Activated CD8-positive, alpha-beta memory T cell treated with anti-CD3 and anti-CD28 coated beads, Interleukin-2, amount 10 ng/mL, durations not matched to agents 7 days and 5 days (primary cell): ENCODE results near the gene PADI1. TPM values are rescaled to one million over a fixed set of nuclear protein-coding genes. Genes with fewer than 3 reads are reported as not detected.
"Not testable (repeated sequence)": the region's sequence is repeated elsewhere in the genome, so short reads cannot be mapped to it uniquely, and the experiment has no call there.

Source experiments
- ATAC-seq: fragments of 150-1000 bp; cut with Tn5 transposase; one replicate; pipeline ENCODE4 v1.10.0; 2021; ENCODE audit warnings: moderate library complexity
- CTCF ChIA-PET: fragments of 350-600 bp; sonication (Branson Sonifier 250); formaldehyde crosslinking; loops from one replicate; lab custom pipeline; 2021; ENCODE audit warnings: antibody characterized with exemption; lab: Charles Lee
- DNase-seq: peaks from one replicate; pipeline ENCODE4 v3.0.0-alpha.2; 2020
- H3K27ac Mint-ChIP-seq: one replicate; pipeline ENCODE4 v1.8.0; 2021; ENCODE audit warnings: mild to moderate bottlenecking, mixed read lengths
- H3K27me3 Mint-ChIP-seq: one replicate; pipeline ENCODE4 v1.8.0; 2021; ENCODE audit warnings: mixed read lengths
- H3K36me3 Mint-ChIP-seq: one replicate; pipeline ENCODE4 v1.8.0; 2021; ENCODE audit warnings: mild to moderate bottlenecking, mixed read lengths
- H3K4me1 Mint-ChIP-seq: one replicate; pipeline ENCODE4 v1.8.0; 2021; ENCODE audit warnings: mixed read lengths
- H3K4me3 Mint-ChIP-seq: one replicate; pipeline ENCODE4 v1.8.0; 2021; ENCODE audit warnings: mild to moderate bottlenecking, moderate library complexity, mixed read lengths
- H3K9me3 Mint-ChIP-seq: one replicate; pipeline ENCODE4 v1.8.0; 2022; ENCODE audit warnings: low read depth, mixed read lengths
- total RNA-seq, 2 experiments: library from RNA; stranded (reverse); gene quantifications; one replicate each; pipeline ENCODE4 v1.2.3, GENCODE V29; 2021

Gene PADI1
- total RNA-seq, 2 experiments from 2014 or later = not detected

DNA sequence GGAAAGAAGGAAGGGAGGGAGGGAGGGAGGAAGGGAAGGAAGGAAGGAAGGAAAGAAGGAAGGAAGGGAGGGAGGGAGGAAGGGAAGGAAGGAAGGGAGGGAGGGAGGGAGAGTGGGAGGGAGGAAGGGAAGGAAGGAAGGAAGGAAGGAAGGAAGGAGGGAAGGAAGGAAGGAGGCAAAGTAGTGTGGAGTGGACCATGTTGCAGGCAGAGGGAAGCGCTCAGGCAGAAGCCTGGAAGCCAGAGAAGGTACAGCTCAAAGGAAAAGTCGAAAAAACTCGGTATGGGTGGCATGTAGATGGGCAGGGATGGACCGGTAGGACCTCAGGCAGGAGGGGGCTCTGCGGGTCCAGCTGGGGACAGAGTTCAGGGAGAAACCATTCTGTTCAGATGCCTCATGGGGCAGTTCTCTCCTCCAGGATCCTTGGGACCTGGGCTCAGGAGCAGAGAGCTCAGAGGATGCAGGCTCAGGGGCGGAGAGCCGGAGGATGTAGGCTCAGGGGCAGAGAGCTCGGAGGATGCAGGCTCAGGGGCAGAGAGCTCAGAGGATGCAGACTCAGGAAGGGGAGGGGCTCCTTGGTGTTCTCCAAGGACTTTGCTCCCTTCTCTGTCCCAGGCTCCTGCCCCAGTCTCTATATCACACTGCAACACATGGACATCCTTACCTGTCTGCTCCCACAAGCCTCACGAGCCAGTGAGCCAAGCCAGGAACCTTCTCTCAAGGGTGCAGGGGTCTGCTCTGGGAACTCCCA lies 30.4 kb downstream of the PADI1 start:
- CTCF ChIA-PET = interaction anchor here (1.0 to 9.5 kb wide), 3 partner anchors 99 to 275 kb away, joined by 3 to 157 read pairs (median 3); no protein-coding TSS in a partner anchor
- ATAC-seq (no peak), DNase-seq (no peak)
- H3K4me3 Mint-ChIP-seq = no peak overlapping the region
- peaks cover 17% of the 10 kb centered on the region for H3K27me3 Mint-ChIP-seq
- no peaks in the 10 kb centered on the region for H3K36me3 Mint-ChIP-seq
- no peak overlapping the region for H3K27ac Mint-ChIP-seq
- peaks cover 4% of the 10 kb centered on the region for H3K4me1 Mint-ChIP-seq
- no peaks in the 10 kb centered on the region for H3K9me3 Mint-ChIP-seq

DNA sequence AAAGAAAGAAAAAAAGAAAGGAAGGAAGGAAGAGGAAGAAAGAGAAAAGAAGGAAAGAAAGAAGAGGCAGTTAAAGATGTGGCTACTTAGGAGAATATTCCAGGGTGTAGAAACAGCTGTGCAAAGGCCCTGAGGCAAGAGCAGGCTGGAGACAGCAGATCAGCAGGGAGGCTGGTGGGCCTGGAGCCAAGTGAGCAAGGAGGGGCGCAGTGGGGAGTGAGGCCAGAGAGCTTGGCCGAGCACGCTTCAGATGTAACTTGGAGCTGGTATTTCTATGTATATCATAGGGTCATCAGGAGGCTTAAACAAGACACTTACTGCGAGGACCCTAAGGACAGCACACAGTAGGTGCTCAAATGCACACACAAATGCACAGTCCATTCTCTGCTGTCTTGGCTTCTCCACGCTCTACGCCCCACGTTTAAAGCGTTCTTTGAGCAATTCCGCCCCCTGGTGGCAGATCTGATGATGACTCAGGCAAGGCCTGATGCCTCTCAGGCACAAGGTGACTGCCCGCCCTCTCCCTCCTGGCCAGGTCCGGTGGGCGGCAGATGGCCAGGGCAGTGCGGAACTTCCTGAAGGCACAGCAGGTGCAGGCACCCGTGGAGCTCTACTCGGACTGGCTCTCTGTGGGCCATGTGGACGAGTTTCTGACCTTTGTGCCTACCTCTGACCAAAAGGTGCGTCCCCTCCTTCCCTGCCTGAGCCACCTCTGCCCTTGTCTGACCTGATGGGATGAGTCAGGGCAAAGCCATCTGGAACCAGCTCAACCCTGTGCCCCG lies 32.0 kb downstream of the PADI1 start:
- Mint-ChIP-seq H3K4me1 (peaks cover 4% of the 10 kb centered on the region), H3K4me3 (no peak overlapping the region), H3K9me3 (no peaks in the 10 kb centered on the region), H3K27ac (no peak overlapping the region), H3K27me3 (peaks cover 17% of the 10 kb centered on the region), H3K36me3 (no peaks in the 10 kb centered on the region)
- ATAC-seq (peak; percentile 91), DNase-seq (peak; percentile 89)
- CTCF ChIA-PET = interaction anchor here (0.7 to 9.5 kb wide), 17 partner anchors 8 to 162 kb away, joined by 3 to 157 read pairs (median 4); partner anchors contain the start of gene PADI2

DNA sequence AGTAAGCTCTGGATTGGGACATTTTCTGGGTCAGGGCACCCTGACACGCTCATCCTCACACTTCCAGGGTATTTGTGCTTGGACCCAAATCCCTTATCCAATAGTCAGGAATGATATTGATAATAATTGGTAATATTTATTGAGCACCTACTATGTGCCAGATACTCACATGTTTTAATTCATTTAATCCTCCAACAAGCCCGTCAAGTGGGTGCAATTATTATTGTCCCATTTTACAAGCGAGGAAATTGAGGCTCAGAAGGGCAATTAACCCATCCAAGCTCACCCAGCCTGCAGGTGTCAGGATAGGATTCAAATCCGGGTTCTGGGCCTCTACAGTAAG lies 32.6 kb downstream of the PADI1 start:
- DNase-seq (no peak), ATAC-seq (no peak)

DNA sequence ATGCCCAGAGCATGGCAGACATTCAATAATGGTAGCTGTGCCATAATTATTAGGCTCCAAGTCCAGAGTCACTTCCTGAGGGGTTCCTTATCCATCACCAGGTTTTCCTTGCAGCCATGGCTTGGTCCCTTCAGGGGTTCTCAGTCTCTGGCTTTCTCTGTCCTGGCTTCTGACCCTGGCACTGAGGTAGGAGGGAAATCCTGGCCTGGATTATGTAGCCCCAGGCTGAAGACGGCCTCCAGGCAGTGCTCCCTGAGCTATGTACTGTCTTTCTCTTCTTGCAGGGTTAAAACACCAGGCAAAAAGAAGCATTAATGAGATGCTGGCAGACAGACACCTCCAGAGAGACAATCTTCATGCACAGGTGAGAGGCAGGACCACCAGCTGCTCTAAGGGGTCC lies 34.5 kb downstream of the PADI1 start:
- DNase-seq (no peak), ATAC-seq (peak; percentile 40)
- Mint-ChIP-seq H3K27me3 (peaks cover 11% of the 10 kb centered on the region), H3K4me1 (no peaks in the 10 kb centered on the region), H3K27ac (no peak overlapping the region), H3K36me3 (no peaks in the 10 kb centered on the region), H3K4me3 (no peak overlapping the region), H3K9me3 (no peaks in the 10 kb centered on the region)
- CTCF ChIA-PET = interaction anchor here (9.5 kb wide), 1 partner anchor 113 kb away, joined by 157 read pairs; no protein-coding TSS in a partner anchor

More for the DNA sequence above, 32.6 kb downstream of the PADI1 start:
- Mint-ChIP-seq H3K4me1 (peaks cover 4% of the 10 kb centered on the region), H3K27ac (no peak overlapping the region), H3K36me3 (no peaks in the 10 kb centered on the region), H3K9me3 (no peaks in the 10 kb centered on the region), H3K4me3 (no peak overlapping the region), H3K27me3 (peaks cover 12% of the 10 kb centered on the region)
- CTCF ChIA-PET = interaction anchor here (1.2 to 9.5 kb wide), 8 partner anchors 8 to 162 kb away, joined by 3 to 157 read pairs (median 6); no protein-coding TSS in a partner anchor

DNA sequence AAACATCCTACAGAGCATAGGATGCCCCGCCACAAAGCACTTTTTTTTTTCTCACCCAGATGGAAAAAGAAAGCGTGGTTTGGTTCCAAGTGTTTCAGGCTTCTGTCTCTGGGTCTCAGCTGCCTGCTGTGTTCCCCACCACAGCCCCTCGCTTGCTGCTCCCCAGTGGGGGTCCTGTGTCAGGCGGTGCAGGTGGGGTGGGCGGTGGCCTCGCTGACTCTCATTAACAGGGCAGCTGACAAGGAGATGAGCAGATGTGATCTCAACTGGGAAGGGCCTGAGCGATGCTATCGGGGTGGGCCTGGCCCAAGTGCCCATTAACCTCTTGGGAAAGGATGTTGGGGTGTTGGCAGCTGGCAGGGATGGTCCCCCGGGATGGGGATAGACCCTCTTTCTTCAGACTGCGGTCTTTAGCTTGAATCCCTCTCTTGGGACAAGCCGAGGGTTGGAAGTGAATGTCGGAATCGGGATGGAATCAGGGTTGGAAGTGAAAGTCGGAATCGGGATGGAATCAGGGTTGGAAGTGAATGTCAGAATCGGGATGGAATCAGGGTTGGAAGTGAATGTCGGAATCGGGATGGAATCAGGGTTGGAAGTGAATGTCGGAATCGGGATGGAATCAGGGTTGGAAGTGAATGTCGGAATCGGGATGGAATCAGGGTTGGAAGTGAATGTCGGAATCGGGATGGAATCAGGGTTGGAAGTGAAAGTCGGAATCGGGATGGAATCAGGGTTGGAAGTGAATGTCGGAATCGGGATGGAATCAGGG lies 36.3 kb downstream of the PADI1 start:
- H3K27me3 Mint-ChIP-seq, ATAC-seq, H3K9me3 Mint-ChIP-seq, DNase-seq, H3K36me3 Mint-ChIP-seq, H3K27ac Mint-ChIP-seq, H3K4me1 Mint-ChIP-seq, H3K4me3 Mint-ChIP-seq: not testable (repeated sequence)
- CTCF ChIA-PET = interaction anchor here (9.5 kb wide), 1 partner anchor 115 kb away, joined by 157 read pairs; no protein-coding TSS in a partner anchor

DNA sequence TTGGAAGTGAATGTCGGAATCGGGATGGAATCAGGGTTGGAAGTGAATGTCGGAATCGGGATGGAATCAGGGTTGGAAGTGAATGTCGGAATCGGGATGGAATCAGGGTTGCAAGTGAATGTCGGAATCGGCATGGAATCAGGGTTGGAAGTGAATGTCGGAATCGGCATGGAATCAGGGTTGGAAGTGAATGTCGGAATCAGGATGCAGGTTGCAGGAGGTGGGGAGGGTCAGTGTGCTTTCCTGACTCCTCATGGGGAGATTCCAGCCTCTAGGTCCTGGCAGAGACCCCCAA lies 36.8 kb downstream of the PADI1 start:
- H3K4me3 Mint-ChIP-seq, H3K36me3 Mint-ChIP-seq, H3K27ac Mint-ChIP-seq, H3K4me1 Mint-ChIP-seq, H3K27me3 Mint-ChIP-seq, H3K9me3 Mint-ChIP-seq, DNase-seq, ATAC-seq, CTCF ChIA-PET: not testable (repeated sequence)

DNA sequence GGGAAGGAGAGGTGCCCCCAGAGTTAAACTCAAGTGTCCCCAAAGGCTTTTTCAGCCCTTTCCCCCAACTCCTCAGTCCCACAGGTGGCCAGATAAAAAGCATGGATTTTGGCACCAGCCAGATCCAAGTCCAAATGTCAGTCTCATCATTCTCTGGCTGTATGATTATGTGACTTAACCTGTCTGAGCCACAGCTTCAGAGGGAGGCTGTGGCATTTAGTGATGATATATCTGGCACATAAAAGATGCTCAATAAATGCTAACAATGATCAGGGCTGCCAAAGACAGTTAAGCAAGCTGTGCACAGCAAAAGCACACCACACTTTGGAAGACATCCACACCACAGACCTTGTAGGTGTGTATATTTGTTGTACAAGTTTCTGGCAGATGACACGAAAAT lies 38.3 kb downstream of the PADI1 start:
- H3K9me3 Mint-ChIP-seq = no peaks in the 10 kb centered on the region
- CTCF ChIA-PET = no interaction called here

DNA sequence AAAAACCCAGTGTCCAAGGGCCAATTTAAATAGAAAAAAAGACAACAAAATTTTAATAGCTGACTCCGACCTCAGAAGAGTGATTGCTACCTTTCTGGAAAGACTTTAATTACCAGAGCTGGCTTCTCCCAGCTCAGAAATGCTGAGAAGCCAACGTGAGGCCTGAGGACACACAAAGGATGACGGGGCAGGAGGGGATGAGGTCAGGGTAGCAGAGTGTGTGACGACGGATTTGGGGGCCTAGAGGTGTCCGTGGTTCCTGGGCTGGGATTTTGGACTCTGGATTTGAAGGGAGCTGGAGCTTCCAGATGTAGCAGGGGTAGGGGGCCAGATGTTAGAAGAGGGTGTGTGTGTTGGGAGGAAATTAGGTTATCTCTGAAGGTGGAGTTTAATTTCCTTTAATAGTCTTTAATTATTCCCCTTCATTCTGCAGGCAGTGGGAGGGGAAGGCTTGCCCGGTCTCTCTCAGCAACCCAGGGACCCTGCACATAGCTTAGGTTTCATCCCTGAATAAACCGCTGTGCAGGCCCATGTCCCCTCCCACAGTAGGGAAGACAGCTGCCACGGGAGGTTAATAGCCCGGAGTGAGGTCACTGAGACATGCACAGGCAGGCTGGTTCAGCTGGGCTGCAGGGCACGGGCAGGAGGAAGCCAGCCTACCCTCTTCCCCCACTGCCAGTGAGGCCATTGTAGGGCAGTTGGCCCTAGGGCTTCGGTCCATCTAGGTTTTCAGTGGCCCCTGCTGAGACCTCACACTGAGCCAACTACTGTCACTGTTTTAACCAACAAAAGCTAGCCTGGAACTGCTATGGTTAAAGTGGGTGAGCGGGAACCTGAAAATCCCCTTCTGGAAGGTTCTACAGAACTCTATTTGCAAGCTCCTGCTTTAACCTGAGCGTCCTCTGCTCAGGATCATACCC lies 40.2 kb downstream of the PADI1 start:
- no peak overlapping the region for H3K4me3 Mint-ChIP-seq
- no peak for DNase-seq
- CTCF ChIA-PET = interaction anchor here (1.0 kb wide), 1 partner anchor 8 kb away, joined by 3 read pairs; no protein-coding TSS in a partner anchor
- H3K4me1 Mint-ChIP-seq = no peaks in the 10 kb centered on the region
- peaks cover 8% of the 10 kb centered on the region for H3K27me3 Mint-ChIP-seq
- no peak overlapping the region for H3K27ac Mint-ChIP-seq
- ATAC-seq = no peak
- no peaks in the 10 kb centered on the region for H3K36me3 Mint-ChIP-seq
- no peaks in the 10 kb centered on the region for H3K9me3 Mint-ChIP-seq

More for the DNA sequence above, 38.3 kb downstream of the PADI1 start:
- peaks cover 8% of the 10 kb centered on the region for H3K27me3 Mint-ChIP-seq
- H3K36me3 Mint-ChIP-seq = no peaks in the 10 kb centered on the region
- H3K27ac Mint-ChIP-seq = no peak overlapping the region
- no peak for DNase-seq
- no peak overlapping the region for H3K4me3 Mint-ChIP-seq
- H3K4me1 Mint-ChIP-seq = no peaks in the 10 kb centered on the region
- no peak for ATAC-seq

DNA sequence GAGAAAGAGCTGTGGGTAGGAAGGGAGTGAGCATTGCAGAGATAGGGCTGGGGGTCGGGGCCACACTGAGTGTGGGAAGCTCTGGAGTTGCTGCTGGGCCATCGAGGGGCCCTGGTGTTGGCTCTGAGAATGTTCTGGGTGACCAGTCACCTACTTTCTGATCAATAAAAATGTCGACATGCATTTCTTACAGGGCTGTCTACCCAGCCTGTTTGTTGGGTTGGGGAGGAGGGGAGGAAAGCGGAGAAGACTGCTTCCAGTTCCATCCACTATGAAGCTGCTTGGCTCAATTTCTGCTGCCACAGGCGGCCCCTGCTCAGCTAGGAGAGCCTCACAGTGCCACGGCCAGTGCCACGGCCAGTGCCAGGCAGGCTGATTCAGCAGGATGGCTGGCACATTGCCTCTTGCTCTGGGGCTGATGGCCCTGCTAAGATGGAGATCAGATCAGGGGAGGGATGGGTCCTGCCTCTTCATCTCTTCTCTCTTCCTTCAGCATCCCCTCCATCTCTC lies 40.9 kb downstream of the PADI1 start:
- Mint-ChIP-seq H3K27me3 (peaks cover 14% of the 10 kb centered on the region), H3K36me3 (no peaks in the 10 kb centered on the region), H3K27ac (no peak overlapping the region), H3K9me3 (no peaks in the 10 kb centered on the region), H3K4me1 (no peaks in the 10 kb centered on the region), H3K4me3 (no peak overlapping the region)
- CTCF ChIA-PET = interaction anchor here (1.0 kb wide), 1 partner anchor 9 kb away, joined by 3 read pairs; no protein-coding TSS in a partner anchor
- ATAC-seq (no peak), DNase-seq (no peak)

DNA sequence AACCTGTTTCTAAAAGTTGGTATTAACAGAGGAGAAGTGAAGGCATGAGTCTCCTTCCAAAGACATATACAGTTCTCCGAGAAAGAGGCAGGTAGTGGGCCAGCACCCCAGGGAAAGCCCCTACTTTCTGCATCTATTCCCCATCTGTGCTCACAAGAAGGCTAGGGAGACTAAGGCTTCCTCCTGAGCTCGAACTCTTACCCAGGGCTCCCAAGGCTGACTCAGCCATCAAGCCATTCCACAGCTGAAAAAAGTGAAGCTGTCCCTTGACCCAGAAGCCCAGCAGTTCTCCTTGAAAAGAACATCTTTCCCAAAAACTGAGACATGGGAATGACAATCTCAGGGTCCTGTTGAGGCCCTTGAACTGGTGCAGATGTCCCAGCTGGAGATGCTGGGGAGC lies 42.0 kb downstream of the PADI1 start:
- Mint-ChIP-seq H3K9me3 (no peaks in the 10 kb centered on the region), H3K27me3 (peaks cover 19% of the 10 kb centered on the region), H3K4me3 (no peak overlapping the region), H3K27ac (no peak overlapping the region), H3K36me3 (no peaks in the 10 kb centered on the region), H3K4me1 (no peaks in the 10 kb centered on the region)
- ATAC-seq (no peak), DNase-seq (no peak)
- CTCF ChIA-PET = no interaction called here

DNA sequence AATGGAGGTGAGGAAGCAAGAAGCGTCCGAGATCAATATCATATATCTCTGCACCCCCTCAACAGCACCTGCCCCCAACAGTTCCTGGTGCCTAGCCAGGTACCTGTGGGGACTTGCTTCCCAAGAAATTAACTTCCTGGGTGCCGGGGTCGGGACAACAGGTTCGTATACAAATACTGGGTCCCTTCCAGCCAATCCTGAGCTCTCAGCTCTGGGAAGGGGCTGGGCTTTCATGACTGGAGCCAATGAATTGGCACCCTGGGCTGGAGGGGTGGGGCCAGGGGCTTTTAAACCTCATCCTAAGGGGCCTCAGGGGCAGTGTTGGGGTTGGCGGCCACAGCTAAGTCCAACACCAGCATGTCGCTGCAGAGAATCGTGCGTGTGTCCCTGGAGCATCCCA lies 43.9 kb downstream of the PADI1 start, which contains the start of gene PADI3:
Gene PADI3, plus strand, starts transcription at position 318 of the 400 bp plus-strand sequence. Its CDS starts 40 bp downstream, at position 358.
- Mint-ChIP-seq H3K36me3 (no peaks in the 10 kb centered on the region), H3K4me1 (no peaks in the 10 kb centered on the region), H3K9me3 (no peaks in the 10 kb centered on the region), H3K4me3 (no peak within 1 kb of the TSS), H3K27ac (no peak within 1 kb of the TSS), H3K27me3 (peaks cover 17% of the 10 kb centered on the region)
- ATAC-seq (no peak), DNase-seq (no peak)
- CTCF ChIA-PET = interaction anchor here (1.1 kb wide), 1 partner anchor 187 kb away, joined by 3 read pairs; no protein-coding TSS in a partner anchor

DNA sequence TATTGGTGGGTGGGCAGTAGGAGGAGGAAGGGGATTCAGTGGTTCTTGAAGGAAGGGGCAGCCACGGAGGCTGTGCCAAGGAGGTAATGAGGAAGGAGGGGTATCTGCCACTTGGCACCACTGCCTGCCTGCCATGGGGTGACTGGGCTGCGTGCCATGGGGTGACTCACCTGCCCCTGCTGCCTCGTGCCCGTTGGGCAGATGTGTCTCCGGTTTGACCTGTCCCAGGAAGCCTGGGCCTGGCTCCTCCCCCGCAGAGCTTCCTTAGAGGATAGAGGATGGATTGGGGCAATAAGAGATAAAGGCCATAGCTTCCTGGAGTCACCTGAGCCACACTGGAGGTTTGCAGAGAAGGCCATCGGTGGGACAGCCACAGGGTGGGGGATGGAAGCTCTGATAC lies 45.7 kb downstream of the PADI1 start:
- H3K9me3 Mint-ChIP-seq = no peaks in the 10 kb centered on the region
- CTCF ChIA-PET = no interaction called here
- H3K4me1 Mint-ChIP-seq = no peaks in the 10 kb centered on the region
- ATAC-seq (no peak), DNase-seq (no peak)
- no peak overlapping the region for H3K4me3 Mint-ChIP-seq
- no peak overlapping the region for H3K27ac Mint-ChIP-seq
- no peaks in the 10 kb centered on the region for H3K36me3 Mint-ChIP-seq
- H3K27me3 Mint-ChIP-seq = peaks cover 17% of the 10 kb centered on the region
